NCI-H524 (cell line): Measurements from ENCODE around the gene CKAP5.
A peak's percentile ranks its signal among the peaks of the same experiment; 100 is the strongest.

ENCODE experiments used
- DNase-seq, 2 experiments: peaks; one replicate each; lab custom pipeline; 2025; lab: John Stamatoyannopoulos, UW

The CKAP5 gene

DNA sequence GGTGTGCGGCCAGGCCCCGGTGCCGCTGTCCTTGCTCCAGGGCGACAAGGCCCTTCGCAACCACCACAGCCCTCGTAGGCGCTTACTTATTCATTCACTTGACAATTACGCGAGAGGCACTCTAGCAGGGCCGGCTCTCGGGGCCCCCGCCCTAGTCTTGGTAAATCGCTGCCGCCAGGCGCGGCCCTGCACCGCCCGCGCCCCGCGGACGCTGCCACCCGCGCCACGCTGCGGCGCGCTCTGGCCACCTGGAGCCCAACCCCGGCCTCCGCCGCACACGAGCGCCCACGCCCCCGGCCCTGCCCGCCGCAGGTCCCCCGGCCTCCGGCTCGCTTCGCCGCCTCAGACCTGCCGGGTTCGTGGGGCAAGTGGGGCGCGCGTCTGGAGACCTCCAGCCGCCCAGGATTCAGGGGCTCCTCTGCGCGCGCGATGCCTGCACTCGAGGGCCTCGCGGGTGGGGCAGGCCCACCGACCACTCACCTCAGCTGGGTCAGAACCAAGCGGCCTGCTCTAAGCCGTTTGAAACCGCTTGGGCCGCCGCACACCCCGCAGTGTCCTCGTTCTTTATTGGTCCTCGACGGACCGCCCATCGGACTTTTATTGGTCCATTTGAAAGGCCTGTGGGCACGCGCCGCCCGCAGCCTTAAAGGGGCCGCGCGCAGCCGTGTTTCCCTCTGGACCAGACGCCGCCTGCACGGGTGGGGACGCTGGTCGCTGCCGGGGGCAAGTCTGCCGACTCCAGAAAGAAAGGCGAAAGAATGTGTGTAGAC is at the start of gene CKAP5:
Gene CKAP5, minus strand, starts transcription at position 541 of the 770 bp plus-strand sequence. CDS start 25,049 bp downstream, outside the sequence.
- DNase-seq = peak; percentile 75 to 89

DNA sequence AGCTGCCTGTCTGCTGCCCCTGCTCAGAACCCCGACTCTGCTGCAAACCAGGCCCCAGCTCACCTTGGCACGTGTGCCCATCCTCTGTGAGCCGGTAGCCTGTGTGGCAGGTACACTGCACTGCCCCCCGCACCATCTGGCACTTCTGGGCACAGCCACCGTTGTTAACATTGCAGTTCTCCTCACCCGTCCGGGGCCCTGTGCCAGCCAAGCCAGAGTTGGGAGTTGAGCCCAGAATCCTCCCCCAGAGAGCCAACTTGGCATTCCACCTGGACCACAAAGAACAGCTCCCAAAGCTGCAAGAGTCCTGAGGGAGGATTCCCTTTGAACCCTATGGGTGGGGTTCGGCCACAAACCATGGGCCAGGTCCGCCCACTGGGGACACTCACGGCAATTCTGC is 49.7 kb upstream of the CKAP5 start:
- DNase-seq = no peak

DNA sequence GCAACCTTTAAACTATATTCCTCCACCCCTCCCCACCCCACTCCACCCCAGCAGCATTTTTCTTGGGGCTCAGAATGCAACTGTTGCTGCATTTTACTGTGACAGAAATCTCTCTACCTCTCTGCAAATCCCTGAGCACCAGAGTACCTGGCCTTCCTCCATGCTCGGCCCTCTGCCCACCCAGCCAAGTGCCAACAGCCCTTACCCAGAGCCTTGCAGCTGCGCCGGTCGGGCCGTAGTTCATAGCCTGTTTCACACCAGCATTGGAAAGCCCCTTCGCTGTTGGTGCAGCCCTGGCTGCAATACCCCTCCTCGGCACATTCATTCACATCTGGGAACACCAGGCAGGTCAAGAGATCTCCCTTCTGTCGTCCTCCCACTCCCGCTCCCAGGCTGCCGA is 48.9 kb upstream of the CKAP5 start:
- no peak for DNase-seq

DNA sequence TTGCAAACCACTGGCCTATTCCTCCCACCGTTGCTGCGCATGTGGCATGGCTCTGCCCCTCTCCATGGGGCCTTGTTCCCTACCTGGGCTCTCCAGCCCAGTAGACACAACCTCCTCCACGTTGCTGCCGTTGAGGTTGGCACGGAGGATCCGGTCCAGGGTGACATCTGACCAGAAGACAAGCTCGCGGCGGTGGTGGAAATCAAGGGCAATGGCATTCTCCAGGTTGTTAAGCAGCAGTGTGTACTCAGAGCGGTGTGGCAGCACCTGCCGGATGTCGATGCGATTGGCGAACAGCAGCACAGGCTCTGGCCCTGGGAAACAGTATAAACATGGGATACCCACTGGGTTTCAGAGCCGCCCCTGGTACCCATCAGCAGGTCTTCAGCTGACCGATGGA is 48.4 kb upstream of the CKAP5 start:
- no peak for DNase-seq

DNA sequence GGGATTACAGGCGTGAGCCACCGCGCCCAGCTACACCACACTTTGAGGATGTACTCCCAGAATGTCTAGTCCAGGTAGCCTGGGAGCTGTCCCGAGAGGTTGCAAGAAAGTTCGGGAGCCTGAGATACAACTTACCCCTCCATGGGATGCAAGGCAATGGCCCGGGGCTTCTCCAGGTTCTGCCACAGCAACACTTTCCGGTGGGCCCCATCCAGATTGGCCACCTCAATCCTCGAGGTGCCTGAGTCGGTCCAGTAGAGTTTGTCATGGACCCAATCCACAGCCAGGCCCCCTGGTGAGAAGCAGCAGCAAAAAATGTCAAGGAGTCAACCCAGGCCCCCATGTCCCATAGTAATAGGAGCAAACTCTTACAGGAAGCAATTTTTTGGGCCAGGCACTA is 46.8 kb upstream of the CKAP5 start:
- DNase-seq = no peak

DNA sequence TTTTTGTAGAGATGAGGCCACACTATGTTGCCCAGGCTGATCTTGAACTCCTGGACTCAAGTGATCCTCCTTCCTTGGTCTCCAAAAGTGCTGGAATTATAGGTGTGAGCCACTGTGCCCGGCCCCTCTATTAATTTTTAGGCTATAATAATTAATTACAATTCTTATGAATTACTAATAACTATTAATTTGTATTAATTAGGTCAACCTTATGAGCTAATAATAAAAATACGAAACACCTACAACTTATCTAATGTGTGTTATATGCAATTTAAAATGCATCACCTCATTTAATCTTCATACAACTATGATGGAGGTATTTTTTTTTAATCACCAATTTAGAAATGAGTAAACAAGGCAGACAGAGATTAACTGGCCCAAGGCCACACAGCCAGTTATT is 46.0 kb upstream of the CKAP5 start:
- no peak for DNase-seq

DNA sequence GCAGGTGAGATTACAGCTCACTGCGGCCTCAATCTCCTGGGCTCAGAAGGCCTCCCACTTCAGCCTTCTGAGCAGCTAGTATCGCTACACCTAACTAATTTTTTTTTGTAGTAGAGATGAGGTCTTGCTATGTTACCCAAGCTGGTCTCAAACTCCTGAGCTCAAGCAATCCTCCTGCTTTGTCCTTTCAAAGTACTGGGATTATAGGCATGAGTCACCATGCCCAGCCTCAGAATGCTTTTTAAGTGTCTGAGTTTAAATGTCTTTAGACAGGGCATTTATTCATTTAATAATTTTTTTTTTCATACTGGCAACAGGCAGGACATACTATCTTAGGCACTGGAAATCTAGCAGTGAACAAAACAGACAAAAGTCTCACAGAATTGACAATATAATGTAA is 44.6 kb upstream of the CKAP5 start:
- no peak for DNase-seq

DNA sequence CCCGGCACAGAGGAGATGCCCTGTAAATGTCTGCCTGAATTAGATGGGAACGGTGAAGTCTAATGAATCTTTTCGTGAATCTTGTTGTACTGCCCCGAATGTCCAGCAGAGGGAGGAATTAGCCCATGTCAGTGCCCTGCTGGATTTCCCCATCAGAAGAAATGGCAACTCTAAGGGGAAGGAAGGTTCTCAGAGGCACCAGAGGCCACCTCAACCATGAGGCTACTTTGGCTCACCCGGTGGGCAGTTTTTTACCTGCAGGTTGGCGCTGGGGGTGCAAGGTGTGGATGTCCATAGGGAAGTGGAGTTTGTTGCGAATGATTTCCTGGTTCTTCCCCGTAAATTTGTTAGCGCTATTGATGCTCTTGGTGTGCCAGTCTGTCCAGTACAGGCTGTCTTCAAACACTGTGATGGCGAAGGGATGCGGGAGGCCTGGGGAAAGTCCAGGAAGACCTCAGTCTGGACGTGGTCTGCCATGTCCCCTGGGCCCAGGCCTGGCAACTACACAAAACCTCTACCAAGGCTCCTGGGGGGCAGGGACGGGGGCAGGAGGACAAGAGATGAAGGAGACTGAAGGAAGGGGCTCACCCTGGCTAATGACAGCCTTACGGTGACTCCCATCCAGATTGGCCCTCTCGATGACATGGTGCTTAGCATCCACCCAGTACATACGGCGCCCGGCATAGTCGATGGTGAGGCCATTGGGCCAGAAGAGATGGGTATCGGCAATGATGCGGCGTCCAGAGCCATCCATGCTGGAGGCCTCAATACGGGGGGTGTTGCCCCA is 43.8 kb upstream of the CKAP5 start:
- DNase-seq = peak; percentile 37 to 74

DNA sequence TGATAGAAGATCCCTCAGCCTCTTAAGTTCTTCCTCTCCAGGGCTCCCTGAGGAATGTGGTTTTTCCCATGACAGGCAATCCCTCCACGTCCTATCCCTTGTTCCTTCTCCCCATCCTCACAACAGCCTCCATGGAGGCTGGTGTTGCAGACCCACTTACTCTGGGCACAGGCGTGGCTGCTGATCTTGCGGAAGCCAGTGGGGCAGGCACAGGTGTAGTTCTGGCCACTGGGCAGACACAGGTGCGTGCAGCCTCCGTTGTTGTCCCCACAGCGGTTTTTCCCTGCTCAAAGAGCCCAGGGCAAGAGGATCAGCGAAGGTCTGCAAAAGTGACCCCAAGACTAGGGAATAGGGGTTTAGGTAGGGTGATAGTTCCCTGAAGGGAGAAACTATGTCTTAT is 43.2 kb upstream of the CKAP5 start:
- no peak for DNase-seq

DNA sequence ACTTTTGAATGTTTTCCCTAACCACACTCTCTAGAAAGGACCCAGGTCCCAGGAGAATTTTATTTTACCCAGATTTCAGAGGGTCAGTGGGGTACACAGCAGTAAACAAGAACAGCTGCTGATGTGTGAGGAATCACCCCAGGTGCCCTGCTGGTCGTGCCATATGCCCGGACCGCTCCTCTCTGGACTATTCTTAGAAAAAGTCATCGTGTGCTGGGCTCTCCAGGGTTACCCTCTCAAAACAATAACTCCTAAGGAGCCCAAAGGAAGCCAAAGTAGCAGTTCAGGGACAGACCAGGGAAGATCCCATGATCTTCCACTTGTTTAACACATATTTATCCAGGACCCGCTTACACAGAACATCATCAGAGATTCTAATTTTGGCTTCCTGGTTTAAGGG is 42.6 kb upstream of the CKAP5 start:
- DNase-seq = peak in 1 of 2 experiments; percentile 16

DNA sequence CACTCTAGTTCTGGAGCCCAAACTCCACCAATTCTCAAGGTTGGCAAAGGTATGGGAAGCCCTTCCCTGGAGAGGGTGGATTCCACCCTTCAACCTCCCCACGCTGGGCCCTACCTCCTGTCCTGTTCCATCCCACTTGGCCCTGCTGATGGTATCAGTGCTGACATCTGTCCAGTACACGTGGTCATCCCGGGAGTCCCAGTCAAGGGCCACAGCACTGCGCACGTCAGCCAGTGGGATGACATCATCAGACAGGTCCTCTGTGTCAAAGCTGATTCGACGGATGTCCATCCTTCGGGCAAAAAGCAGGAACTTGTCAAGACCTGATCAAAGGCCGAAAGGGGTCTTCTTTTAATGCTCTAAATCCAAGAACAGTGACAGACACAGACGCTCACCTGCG is 40.1 kb upstream of the CKAP5 start:
- no peak for DNase-seq

DNA sequence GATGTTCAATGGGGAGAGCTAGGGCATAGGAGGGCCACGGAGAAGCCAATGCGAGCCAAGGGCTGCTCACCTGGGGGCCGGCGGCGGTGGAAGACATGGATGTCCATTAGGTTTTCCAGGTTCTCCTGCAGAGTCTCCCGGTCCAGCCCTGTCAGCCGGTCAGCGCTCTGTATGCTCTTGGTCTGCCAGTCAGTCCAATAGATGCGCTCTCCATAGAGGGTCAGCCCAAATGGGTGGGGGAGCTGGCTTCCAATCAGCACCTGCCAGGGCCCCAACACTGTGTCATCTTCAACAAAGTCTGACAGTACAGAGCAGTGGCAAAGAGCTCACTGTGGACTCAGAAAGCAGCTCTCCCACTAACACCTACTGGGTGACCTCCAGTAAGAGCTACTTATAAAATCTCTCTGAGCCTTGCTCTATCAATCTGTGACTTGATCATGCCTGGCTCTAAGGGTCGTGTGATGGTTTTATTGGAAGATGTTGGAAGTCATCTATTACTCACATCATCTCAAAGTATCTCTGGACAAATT is 33.0 kb upstream of the CKAP5 start:
- DNase-seq = no peak

DNA sequence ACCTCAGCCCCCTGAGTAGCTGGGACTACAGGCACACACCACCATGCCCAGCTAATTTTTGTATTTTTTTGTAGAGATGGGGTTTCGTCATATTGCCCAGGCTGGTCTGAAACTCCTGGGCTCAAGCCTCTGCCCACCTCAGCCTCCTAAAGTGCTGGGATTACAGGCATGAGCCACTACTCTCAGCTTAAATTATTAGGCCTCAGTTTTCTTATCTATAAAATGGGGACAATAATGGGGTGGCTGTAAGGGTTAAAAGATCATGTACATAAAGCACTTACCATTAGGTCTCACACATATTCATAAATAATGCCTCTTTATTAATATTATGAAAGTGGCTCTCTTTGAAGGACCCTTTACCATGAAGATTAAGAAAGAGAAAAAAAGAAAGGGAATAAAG is 31.5 kb upstream of the CKAP5 start:
- no peak for DNase-seq

DNA sequence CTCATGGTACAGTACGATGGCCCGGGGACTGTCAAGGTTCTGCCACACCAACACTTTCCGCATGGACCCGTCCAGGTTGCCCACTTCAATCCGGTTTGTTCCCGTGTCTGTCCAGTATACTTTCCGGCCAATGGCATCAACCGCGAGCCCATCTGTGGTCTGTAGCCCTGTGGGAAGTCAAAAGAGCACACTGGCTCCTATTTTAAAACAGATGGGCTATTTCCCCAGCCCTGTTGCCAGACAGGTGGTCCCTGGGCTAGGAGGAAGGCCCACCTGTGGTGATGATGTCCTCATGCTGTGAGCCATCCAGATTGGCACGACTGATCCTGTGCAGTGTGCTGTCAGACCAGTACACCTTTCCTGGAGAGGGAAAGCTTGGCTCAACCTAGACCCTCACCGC is 30.4 kb upstream of the CKAP5 start:
- peak in 1 of 2 experiments; percentile 8 for DNase-seq

DNA sequence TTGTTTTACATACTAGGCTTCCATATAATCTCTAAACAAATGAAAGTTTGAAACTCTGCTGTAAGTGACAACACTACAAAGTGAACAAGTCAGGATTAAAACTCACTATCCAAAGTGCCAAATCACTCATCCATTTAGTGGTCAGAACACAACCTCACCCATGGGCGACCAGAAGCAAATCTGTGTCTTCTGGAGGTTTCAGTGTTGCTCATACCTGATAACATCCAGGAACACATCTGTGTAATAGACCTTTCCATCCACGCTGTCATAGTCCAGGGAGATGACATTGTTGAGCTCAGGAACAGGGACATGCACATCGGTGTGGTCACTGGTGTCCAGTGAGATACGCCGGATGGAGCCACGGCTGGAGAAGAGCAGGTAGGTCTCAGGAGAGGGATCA is 28.5 kb upstream of the CKAP5 start:
- DNase-seq = no peak

DNA sequence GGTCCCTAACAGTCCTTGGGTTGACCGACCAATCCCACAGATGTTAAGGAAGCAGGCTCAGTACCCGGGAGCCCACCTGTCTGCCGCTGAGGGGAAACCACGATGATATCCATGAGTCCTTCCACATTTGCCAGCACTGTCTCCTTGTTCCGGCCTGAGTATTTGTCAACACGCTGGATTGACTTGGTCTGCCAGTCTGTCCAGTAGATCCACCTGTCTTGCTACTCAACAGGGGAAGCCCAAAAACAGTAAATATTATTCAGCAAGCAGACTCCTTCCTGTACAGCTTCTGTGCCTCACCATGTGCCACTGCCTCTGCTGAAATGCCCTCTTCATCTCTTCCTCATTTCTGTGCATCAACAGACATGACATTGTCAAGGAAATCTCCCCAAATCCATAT is 22.8 kb upstream of the CKAP5 start:
- DNase-seq = no peak

DNA sequence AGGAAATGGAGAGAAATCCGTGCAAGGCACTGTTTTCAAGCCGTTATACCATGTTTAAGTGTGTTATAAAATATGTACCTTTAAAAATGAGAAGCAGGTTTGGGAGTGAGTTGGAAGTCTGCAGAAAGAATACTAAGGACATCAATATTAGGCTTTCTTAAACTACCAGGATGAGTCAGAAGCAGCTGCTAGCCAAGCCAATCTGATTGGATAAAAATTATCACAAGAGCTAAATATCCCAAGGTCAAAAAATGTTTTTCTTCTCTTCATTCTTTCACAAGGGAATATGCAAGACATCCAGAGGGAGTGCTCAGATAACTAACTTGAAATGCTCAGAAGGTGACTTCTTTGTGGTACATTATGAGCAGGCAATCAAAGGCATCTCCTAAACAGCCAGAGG is 19.3 kb upstream of the CKAP5 start:
- DNase-seq = no peak

DNA sequence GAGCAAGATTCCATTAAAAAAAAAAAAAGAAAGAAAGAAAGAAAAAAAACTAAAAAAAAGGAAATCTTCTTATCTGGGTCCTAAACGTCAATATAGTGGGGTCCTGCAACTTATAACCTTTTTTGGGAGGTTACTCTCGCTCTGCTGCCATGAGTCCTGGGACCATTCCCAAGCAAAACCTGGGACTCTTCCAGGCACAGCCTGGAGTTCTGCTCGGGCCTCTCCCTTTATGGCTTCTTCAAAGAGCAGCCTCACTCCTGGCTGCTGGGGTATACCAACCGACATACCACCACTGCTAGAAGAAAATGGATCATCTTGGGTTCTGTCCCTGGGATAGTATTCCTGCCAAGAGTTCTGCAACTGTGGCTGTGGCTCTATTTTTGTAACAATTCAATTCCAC is 14.1 kb upstream of the CKAP5 start:
- DNase-seq = no peak

DNA sequence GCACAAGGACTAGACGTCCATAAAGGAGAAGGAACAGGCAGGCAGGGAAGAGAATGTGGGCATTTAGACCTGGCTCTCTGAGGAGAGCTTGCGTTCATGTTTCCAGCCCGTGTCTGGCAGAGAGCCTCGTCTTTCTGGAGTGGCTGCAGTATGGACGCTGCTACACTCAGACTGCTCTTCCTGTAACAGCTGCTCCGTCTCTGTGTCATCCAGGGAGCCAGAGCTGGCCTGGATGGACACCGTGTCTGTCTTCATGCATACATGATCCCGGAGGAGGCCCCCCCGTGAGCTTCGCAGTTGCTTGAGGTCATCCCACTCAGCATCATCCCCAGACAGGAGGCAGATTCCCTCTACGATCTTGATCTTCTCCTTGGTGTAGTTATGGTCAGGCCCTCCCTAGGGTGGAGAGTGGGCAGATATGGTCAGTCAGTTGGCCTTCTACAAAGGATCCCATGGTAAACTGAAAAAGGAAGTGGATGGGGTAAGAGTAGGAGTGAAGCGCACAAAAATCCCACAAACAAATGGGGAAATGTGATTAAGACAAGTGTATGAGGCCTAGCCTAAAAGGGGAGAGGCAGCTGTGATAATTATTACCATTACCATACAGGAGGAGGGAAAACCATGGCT is 13.0 kb upstream of the CKAP5 start:
- DNase-seq = no peak

DNA sequence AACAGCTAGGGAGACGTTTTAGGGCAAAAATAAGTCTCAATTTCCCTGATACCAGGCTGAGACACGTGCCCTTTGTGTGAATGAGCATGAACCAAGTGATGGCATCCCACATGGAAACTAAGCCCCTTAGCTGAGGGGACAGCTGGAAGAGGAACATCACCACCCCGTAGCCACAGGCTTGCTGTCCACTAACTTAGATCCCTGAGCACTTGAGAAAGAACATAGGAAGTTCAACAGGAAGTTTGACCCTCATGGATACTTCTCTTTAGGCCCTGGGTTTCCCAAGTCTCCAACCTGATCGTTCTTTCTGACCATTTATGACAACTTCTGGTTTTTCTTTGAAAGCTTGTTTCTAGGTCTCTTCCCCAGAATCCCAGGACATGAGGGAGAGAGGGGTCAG is 11.6 kb upstream of the CKAP5 start:
- no peak for DNase-seq

DNA sequence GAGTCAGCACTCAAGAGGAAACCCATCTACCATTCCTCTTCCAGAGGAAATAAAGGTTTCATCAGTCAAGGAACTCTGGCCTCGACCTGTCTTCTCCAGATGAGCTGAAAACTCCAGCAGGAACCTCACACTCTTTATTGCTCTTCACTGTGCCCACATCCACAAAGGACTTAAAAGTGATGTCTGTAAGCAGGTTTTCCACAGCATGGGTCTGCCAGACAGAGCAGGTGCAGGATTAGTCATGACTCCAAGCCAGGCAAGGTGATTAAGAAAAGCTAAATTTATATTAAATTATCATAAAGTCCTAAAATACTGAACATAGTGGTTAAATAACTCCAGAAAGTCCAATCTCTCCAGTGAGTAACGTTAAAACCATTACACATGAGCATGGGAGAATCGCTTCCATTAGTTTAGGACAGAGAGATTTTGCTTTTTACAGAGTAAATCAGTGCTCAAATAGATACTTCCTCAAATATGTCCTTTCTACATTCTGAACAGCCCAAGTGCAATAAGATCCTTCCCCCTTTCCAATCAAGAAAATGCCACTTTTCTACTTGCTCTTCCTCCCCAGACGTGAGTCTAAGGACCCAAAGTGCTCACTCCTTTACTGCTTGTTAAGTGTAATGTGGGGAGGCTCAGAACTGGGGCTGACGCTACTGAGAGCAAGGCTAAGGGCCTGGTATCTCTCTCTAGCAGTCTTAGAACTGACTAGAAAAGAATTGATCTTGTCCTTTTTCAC is 10.7 kb upstream of the CKAP5 start:
- no peak for DNase-seq

DNA sequence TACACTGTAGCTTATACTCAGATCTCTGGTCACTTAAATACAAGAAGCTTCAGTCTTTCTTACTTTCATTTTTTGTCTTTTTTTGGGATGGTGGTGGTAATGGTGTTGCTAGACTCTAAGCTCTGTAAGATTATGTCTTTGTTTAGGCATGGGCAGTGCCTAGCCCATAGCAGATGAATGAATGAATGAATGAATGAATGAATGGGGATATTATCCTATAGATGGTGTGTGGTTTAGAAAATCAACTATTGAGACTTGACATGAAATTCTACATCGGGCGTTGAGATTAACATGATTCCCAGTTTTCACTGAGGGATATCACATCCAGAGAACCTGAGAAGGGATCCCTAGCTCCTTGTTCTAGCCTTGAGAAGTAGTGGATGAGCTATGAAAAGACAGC is 9.8 kb upstream of the CKAP5 start:
- DNase-seq = no peak
